ENCODE data around the gene SMCO1. TPM values are rescaled to one million over a fixed set of nuclear protein-coding genes. Genes with fewer than 3 reads are reported as not detected.
"Not testable (repeated sequence)": the region's sequence is repeated elsewhere in the genome, so short reads cannot be mapped to it uniquely, and the experiment has no call there.

Gene SMCO1, protein sequence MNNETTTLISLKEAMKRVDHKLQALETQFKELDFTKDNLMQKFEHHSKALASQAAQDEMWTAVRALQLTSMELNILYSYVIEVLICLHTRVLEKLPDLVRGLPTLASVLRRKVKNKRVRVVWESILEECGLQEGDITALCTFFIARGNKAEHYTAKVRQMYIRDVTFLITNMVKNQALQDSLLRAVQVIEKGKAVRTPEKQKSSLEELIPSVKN
- total RNA-seq = 78.6 TPM
- long read RNA-seq, transcript SMCO1-202 (3 exons, 1,846 nt) = minor isoform, 10 of 97 reads
- long read RNA-seq, transcript SMCO1-201 (3 exons, 1,812 nt) = major isoform, 81 of 97 reads
- long read RNA-seq, partial matches to known transcripts = 0 of 97 reads
- long read RNA-seq, other reads (novel, unspliced or antisense) = 6 of 97 reads

DNA sequence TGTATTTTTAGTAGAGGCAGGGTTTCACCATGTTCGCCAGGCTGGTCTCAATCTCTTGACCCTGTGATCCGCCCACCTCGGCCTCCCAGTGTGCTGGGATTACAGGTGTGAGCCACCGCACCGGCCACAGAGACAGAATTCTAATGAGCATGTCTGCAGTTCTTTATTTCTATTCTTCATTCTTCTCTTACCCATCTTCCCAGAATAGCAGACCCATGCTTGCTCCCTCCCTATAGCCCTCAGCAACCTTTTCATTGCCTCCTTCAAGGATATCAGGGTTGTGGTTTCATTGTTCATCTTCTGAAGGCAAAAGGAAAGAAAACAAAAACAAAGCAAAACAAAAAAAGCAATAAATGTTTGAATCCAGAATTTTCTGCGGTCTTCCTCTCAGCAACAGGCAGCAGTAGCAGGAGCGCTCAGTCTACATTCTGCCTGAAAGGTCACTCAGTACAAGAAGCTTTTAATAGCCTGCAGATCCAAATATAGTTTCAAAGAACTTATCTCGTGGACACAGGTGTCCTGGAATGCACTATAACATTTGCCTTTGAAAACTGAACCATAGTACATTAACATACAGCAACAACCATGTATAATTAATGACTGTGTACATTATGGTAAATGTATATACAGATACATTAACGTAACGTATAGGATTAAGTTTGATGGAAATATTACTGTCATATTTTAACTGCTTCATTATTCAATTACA lies at the start of gene SMCO1:
SMCO1 (minus strand) TSS at position 434 of the 709 bp plus-strand sequence; CDS start at position 297, 137 bp downstream.
- ATAC-seq (peak; percentile 85), DNase-seq (ENCODE audit: missing footprints) (no peak)
- intact Hi-C loops (cut with DNase I) = loop anchor here (5.0 kb wide), 2 partner anchors 263 to 433 kb away; partner anchors contain the start of gene TFRC

DNA sequence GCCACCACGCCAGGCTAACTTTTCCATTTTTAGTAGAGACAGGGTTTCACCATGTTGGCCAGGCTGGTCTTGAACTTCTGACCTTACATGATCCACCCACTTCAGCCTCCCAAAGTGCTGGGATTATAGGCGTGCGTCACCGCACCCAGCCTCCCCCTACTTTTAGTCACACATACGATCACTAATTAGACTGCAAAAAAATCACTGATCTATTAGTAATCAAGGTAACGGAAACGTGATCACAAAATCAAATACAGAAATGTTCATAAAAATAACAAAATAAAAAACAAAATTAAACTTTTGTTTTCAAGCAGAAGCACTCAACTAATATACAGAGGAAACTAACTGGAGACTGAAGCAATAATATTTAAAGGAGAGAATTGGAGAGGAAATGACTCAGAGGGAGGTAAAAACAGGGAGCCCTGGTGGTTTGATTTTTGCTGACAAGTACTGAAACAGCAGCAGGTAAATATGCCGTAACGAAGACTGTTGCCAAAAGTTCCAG lies 48.6 kb upstream of the SMCO1 start:
- DNase-seq (ENCODE audit: missing footprints) (no peak), ATAC-seq (no peak)
- intact Hi-C loops (cut with DNase I) = no loop called here

DNA sequence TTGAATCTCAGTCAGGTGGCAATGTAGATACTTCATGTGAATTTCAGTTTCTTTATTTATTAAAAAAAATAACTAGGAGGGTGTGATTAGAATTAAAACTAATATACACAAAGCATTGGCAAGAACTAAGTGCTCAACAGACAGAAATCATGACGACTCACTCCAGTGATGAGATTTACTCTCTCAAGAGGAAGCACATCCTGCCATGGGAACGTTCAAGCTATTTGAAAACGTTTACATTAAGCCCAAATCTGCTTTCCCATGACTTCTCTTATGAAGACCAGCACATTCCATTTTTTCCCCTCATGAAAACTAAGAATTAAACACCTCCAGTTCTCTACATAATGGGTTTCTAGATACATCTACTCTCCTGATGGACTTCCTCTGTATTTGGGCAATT lies 44.7 kb upstream of the SMCO1 start:
- DNase-seq (ENCODE audit: missing footprints) = no peak
- intact Hi-C loops (cut with DNase I) = no loop called here
- no peak for ATAC-seq

DNA sequence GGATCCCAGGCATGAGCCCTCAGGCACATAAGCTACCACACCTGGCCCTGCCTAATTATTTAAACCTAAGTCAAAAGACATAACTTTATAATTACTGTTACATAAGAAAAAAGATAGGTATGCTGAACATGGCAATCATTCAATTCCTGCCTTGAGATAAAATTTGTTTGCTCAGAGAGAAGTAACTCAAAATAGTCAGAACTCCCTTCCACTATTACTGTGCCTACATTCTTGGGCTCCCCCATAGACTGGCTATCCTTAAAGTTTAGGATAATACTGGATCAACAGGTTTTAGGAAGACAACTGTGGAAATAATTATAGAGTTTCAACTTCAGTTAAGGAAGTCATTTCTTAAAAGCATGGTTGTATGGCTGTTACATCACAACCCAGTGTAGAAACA lies 43.3 kb upstream of the SMCO1 start:
- intact Hi-C loops (cut with DNase I) = no loop called here
- DNase-seq (ENCODE audit: missing footprints) (no peak), ATAC-seq (no peak)

DNA sequence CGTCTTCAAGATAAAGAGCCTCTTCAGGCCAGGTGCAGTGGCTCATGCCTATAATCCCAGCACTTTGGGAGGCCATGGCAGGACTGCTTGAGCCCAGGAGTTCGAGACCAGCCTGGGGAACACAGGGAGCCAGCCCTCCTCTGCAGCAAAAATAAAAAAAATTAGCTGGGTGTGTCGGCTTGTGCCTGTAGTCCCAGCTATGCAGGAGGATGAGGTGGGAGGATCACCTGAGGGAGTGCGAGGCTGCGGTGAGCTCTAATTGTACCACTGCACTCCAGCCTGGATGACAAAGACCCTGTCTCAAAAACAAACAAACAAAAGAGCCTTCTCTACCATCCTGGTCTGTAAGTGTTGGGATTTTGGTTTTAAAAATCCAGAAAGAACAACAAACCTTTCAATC lies 42.1 kb upstream of the SMCO1 start:
- DNase-seq (ENCODE audit: missing footprints) (no peak), ATAC-seq (no peak)
- intact Hi-C loops (cut with DNase I) = no loop called here

DNA sequence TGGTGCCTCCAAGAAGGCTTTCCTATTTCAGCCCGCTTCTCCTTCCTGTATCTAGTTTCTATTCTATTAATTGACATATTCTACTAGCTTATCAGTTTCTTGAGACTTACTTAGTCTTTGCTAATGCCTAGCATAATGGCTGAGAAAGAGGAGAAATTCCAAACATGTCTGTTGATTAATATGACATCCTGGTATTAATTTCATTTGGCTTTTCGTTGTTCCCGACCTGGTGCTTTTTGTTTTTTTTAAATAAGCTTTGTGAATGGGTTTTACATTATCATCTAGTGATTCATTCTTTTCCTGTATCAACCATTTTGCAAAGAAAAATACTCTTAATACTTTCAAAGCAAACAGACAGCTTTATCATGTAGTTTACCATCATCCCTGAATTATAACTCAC lies 40.1 kb upstream of the SMCO1 start:
- DNase-seq (ENCODE audit: missing footprints) (no peak), ATAC-seq (no peak)
- intact Hi-C loops (cut with DNase I) = no loop called here

DNA sequence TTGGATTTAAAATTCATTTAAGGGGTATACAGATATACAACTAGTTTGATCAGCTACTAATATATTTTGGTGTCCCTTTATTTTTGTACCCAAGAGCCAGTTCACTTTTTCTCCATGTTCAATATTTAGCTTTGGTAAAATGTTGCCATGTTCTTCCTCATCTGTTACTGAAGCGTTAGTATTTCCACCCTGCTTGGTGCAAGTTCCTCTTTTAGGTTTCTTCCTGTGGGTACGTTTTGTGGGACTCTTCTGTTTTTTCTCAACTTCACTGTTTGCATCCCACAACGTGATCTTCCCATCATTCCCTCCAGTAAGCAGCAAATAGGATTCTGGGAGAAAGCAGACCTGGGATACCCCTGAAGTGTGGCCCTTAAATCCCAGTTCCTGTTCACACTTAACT lies 39.1 kb upstream of the SMCO1 start:
- no peak for ATAC-seq
- intact Hi-C loops (cut with DNase I) = no loop called here

DNA sequence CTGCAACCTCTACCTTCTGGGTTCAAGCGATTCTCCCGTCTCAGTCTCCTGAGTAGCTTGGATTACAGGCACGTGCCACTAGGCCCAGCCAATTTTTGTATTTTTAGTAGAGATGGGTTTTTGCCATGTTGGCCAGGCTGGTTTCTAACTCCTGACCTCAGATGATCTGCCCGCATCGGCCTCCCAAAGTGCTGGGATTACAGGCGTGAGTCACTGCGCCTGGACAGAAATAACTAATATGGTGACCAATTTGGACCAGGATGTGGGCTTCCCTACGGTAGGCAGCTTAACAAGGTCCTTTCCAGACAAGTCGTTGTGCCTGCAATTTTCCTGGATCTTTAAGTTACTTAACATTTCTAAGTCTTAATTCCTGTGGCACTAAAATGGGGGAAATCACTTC lies 38.4 kb upstream of the SMCO1 start:
- no peak for ATAC-seq
- DNase-seq (ENCODE audit: missing footprints) = no peak
- intact Hi-C loops (cut with DNase I) = no loop called here

More for the DNA sequence above, 39.1 kb upstream of the SMCO1 start:
- no peak for DNase-seq (ENCODE audit: missing footprints)

DNA sequence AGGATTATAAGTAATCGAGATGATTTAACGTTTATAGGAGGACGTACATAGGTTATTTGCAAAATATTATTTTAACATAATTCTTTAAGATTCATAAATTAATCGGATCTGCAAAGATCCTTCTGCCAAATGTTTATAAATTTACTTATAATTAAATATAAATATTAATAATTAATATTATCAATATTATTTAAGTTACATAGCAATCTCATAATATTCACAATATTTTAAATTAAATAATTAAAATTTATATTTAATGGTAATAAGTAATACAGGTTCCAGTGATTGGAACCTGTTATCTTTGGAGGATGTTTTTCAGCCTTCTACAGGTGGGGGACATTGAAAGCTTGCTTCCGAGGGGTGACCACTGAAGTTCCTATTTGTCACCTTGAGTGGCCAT lies 37.1 kb upstream of the SMCO1 start:
- no peak for ATAC-seq
- intact Hi-C loops (cut with DNase I) = no loop called here
- no peak for DNase-seq (ENCODE audit: missing footprints)

DNA sequence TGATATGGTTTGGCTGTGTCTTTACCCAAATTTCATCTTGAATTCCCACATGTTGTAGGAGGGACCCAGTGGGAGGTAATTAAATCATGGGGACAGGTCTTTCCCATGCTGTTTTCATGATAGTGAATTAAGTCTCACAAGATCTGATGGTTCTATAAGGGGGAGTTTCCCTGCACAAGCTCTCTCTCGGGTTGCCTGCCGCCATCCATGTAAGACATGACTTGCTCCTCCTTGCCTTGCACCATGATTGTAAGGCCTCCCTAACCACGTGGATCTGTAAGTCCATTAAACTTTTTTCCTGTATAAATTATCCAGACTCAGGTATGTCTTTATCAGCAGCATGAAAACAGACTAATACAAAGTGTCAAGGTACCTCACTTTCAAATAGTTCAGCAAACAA lies 35.0 kb upstream of the SMCO1 start:
- ATAC-seq; intact Hi-C loops (cut with DNase I); DNase-seq (ENCODE audit: missing footprints): not testable (repeated sequence)

DNA sequence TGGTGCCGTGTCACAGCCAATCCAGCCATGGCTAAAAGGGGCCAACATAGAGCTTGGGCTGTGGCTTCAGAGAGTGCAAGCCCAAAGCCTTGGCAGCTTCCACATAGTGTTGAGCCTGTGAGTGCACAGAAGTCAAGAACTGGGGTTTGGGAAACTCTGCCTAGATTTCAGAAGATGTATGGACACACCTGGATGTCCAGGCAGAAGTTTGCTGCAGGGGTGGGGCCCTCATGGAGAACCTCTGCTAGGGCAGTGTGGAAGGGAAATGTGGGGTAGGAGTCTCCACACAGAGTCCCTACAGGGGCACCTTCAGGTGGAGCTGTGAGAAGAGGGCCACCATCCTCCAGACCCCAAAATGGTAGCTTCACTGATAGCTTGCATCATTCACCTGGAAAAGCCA lies 34.2 kb upstream of the SMCO1 start:
- ATAC-seq; intact Hi-C loops (cut with DNase I); DNase-seq (ENCODE audit: missing footprints): not testable (repeated sequence)

DNA sequence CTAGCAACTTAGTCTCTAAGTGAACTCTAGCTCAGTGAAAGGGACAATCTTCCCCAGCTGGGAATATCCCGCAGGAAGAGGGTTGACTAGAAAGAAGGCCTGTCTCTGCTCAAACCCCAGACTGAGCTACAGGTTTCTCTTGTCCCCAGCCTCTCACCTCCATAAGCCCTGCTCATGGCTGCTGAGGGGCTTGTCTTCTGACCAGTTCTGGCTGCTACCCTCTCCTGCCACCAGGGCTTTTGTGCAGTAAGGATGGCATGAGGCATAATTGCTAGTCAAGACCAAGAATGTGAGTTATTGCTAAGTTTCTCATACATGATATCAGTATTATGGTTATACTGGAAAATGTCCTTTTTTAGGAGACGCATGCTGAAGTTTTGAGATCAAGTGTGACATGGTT lies 31.9 kb upstream of the SMCO1 start:
- ATAC-seq (no peak), DNase-seq (ENCODE audit: missing footprints) (no peak)
- intact Hi-C loops (cut with DNase I) = no loop called here

DNA sequence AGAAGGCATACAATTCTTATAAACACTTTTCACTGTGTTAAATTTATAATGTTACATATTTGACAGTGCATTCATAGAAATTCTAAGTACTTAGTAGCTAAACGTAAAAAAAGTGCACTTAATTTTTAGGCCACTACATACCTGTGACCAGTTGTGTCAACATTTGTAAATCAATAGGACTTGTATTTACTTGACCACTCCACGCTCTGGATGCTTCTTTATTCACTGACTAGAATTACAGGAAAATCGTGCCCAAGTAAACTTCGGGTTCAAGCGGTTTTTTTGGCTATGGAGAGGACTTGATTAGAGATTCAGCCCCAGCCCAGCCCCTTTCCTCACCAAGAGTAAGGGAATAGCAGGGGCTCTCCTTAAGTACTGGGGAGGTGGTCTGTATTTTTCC lies 31.4 kb upstream of the SMCO1 start:
- ATAC-seq (no peak), DNase-seq (ENCODE audit: missing footprints) (no peak)
- intact Hi-C loops (cut with DNase I) = no loop called here

DNA sequence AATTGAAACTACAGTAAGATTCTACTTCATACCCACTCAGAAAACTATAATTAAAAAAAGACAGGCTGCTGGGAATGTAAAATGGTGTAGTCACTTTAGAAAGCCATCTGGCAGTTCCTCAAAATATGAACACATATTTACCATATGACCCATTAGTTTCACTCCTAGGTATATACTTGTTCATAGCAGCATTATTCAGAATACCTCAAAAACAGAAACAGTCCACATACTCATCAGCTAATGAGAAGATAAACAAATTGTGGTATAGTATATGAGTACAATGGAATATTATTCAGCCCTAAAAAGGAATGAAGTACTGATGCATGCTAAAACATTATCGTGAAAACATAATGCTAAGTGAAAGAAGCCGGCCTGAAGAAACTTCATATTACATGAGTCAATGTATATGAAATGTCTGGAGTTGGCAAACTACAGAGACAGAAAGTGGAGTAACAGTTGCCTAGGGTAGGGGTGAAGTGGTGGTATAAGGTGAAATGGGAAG lies 29.4 kb upstream of the SMCO1 start:
- DNase-seq (ENCODE audit: missing footprints) (no peak), ATAC-seq (no peak)
- intact Hi-C loops (cut with DNase I) = no loop called here

DNA sequence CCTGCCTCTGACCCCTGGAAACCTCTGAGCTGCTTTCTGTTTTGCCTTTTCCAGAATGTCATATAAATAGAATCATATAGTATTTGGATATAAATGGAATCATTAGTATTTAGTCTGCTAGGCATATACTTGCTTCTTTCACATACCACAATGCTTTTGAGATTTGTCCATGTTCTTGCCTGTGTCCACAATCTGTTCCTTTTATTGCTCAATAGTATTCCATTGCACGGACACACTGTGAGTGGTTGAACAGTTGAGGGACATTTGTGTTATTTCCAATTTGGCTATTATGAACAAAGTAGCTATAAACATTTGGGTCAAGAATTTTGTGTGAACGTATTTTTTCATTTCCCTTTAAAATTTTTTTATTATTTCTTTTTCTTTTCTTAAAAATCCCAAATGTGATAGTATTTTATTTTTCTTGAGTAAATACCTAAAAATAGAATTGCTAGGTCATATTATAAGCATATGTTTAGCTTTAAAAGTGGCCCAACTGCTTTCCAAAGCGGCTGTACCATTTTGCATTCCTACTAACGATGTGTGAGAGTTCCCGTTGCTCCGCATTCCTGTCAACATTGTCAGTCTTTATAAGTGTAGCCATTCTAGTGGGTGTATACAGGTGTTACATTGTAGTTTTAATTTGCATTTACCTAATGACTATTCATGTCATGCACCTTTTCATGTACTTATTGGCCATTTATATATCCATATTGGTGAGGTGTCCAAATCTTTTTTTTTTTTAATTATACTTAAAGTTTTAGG lies 26.7 kb upstream of the SMCO1 start:
- DNase-seq (ENCODE audit: missing footprints) (no peak), ATAC-seq (no peak)
- intact Hi-C loops (cut with DNase I) = no loop called here

DNA sequence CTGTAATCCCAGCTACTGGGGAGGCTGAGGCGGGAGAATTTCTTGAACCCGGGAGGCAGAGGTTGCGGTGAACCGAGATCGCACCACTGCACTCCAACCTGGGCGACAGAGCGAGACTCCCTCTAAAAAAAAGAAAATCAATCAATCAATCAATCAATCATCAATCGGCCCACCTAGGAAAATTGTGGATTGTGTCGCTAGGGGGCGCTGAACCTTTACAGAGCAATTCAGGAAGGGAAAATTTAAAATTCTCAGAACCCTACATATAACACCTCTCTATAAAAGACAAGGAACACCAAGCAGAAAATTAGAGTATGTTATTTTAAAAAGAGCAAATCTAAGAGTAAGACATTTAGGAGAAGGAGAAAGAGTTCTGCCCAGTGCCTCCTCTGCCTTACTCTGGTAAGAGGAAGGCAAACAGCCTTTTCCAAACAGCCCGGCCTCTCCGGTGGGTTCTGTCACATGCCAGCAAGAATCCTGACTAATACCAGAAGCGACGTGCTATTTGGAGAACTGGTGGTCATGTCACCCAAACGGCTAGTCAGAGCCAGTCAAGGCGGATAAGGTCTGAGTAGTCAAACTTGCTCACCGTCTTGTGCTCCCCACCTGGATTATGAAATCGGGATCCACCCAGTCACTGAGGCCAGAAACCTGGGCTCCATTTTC lies 22.3 kb upstream of the SMCO1 start:
- ATAC-seq (no peak), DNase-seq (ENCODE audit: missing footprints) (no peak)
- intact Hi-C loops (cut with DNase I) = loop anchor here (10.0 kb wide), 1 partner anchor 147 kb away; no protein-coding TSS in a partner anchor

DNA sequence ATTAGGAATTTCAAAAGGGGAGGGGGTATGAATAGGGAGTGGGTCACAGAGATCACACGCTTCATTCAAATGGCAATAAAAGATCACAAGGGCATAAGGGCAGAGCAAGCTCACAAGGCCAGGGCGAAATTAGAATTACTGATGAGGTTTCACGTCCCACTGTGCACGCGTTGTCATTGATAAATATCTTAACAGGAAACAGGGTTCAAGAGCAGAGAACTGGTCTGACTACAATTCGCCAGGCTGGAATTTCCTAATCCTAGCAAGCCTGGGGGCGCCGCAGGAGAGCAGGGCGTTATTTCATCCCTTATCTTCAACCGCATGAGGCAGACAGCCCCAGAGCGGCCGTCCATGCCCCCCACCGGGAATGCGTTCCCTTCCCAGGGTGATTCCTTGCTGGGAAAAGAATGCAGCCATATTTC lies 18.1 kb upstream of the SMCO1 start:
- ATAC-seq = no peak
- intact Hi-C loops (cut with DNase I) = loop anchor here (10.0 kb wide), 1 partner anchor 152 kb away; no protein-coding TSS in a partner anchor
- no peak for DNase-seq (ENCODE audit: missing footprints)

DNA sequence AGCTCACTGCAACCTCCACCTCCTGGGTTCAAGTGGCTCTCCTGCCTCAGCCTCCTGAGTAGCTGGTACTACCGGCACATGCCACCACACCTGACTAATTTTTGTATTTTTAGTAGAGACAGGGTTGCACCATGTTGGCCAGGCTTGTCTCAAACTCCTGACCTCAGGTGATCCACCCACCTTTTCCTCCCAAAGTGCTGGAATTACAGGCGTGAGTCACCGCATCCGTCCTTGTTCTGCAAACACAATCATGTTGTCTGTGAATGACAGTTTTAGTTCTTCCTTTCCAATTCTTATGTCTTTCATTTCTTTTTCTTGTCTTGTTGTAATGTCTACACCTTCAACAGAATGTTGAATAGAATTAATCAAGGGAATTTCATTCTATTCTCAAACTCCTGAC lies 16.3 kb upstream of the SMCO1 start:
- no peak for DNase-seq (ENCODE audit: missing footprints)
- no peak for ATAC-seq
- intact Hi-C loops (cut with DNase I) = loop anchor here (10.0 kb wide), 1 partner anchor 153 kb away; no protein-coding TSS in a partner anchor
